Kidney epithelial cell (primary cell): Measurements from ENCODE around the gene CRTAC1. TPM values are rescaled to one million over a fixed set of nuclear protein-coding genes. Genes with fewer than 3 reads are reported as not detected.
A peak's percentile ranks its signal among the peaks of the same experiment; 100 is the strongest.

Experiments used
- DNase-seq: peaks from one replicate; pipeline ENCODE4 v3.0.0-alpha.2; 2010; ENCODE audit warnings: low read depth
- H3K27me3 ChIP-seq: 2 replicates; pipeline ENCODE4 v1.6.0; 2011; ENCODE audit warnings: low read length; ENCODE audit not compliant: control insufficient read depth, insufficient read depth
- H3K36me3 ChIP-seq: 2 replicates; pipeline ENCODE4 v1.5.1; 2011; ENCODE audit warnings: low read length; ENCODE audit not compliant: control insufficient read depth, insufficient read depth
- H3K4me3 ChIP-seq: 2 replicates; pipeline ENCODE4 v1.5.1; 2011; ENCODE audit warnings: low read depth, mild to moderate bottlenecking, control low read depth, low read length
- total RNA-seq: library from RNA; depleted of rRNA; stranded (reverse); fragments of >200 nt; gene quantifications from 2 replicates; pipeline ENCODE4 v1.2.3, GENCODE V29; 2015
- TF ChIP-seq, protein P1 (sequence below): IDR thresholded peaks from 2 replicates; pipeline ENCODE4 v1.5.1; 2011; ENCODE audit warnings: mild to moderate bottlenecking, moderate library complexity, low read length, control low read depth, inconsistent platforms; ENCODE audit not compliant: insufficient read depth, poor library complexity, severe bottlenecking

Gene CRTAC1
- total RNA-seq, 1 donor from 2014 or later, result 3.2 TPM

DNA sequence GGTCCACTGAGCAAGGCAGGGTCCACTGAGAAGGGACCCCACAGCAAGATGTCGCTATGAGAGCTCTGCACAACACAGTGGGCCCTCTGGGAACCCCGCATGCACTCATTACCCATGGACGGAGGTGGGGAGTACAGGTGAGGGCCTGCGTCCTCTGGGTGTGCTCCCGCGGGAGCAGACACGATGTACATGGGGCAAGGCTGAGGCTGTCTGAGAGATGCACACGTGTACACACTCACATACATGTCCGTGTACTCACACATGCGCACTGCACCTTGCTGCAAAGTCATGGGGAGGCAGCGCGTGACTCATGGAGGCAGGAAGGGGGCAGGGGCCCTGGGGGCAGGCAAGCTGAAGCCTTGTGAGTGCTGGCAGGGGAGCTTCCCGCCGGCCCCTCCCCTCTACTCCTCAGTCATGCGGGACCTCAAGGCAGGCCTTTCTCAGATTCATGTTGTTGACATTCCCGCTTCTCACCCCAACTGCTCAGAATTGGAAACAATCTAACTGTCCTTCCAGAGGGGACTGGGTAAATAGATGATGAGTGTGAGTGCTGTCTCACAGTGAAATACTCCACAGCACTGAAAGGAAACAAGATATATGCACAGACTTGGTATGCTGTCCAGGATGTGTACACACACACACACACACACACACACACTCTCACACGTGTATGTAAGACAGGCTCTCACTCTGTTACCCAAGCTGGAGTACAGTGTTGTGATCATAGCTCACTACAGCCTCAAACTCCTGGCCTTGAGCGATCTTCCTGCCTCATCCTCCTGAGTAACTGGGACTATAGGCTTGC is 140.8 kb downstream of the CRTAC1 start:
- H3K4me3 ChIP-seq, result peak overlapping the region; percentile 21
- H3K36me3 ChIP-seq, result no peaks in the 10 kb centered on the region
- TF ChIP-seq, protein P1, sequence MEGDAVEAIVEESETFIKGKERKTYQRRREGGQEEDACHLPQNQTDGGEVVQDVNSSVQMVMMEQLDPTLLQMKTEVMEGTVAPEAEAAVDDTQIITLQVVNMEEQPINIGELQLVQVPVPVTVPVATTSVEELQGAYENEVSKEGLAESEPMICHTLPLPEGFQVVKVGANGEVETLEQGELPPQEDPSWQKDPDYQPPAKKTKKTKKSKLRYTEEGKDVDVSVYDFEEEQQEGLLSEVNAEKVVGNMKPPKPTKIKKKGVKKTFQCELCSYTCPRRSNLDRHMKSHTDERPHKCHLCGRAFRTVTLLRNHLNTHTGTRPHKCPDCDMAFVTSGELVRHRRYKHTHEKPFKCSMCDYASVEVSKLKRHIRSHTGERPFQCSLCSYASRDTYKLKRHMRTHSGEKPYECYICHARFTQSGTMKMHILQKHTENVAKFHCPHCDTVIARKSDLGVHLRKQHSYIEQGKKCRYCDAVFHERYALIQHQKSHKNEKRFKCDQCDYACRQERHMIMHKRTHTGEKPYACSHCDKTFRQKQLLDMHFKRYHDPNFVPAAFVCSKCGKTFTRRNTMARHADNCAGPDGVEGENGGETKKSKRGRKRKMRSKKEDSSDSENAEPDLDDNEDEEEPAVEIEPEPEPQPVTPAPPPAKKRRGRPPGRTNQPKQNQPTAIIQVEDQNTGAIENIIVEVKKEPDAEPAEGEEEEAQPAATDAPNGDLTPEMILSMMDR, result no peak
- no peaks in the 10 kb centered on the region for H3K27me3 ChIP-seq
- DNase-seq, result peak; percentile 95

GRCh38 chr10:97888641-97889262 is 141.7 kb downstream of the CRTAC1 start:
- peak; percentile 67 for DNase-seq
- H3K36me3 ChIP-seq, result no peaks in the 10 kb centered on the region
- H3K4me3 ChIP-seq, result peak overlapping the region; percentile 21
- TF ChIP-seq, protein P1, result peak; percentile 37
- no peaks in the 10 kb centered on the region for H3K27me3 ChIP-seq

DNA sequence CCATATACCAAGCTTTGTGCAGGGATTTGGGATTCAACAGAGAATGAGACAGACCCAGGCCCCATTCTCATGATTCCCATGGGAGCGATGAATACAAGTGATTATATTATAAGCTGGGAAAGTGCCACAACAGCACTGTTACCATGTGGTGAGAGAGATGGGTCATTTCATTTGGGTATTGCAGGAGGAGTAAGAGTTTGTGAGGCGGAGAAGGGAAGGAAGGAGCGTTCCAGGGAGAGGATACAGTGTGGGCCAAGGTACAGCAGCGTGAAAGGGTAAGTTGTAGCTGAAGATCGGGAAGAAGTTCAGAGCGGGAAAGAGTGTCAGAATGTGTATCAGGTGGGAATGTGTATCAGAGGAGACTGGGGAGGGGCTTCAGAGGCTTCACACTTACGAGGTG is 142.3 kb downstream of the CRTAC1 start:
- H3K4me3 ChIP-seq, result no peak overlapping the region
- no peaks in the 10 kb centered on the region for H3K36me3 ChIP-seq
- DNase-seq, result no peak
- H3K27me3 ChIP-seq, result no peaks in the 10 kb centered on the region
- TF ChIP-seq, protein P1, result no peak

GRCh38 chr10:97887399-97887798 is 143.0 kb downstream of the CRTAC1 start:
- TF ChIP-seq, protein P1, result no peak
- H3K27me3 ChIP-seq, result no peaks in the 10 kb centered on the region
- no peak for DNase-seq
- H3K36me3 ChIP-seq, result no peaks in the 10 kb centered on the region
- no peak overlapping the region for H3K4me3 ChIP-seq

DNA sequence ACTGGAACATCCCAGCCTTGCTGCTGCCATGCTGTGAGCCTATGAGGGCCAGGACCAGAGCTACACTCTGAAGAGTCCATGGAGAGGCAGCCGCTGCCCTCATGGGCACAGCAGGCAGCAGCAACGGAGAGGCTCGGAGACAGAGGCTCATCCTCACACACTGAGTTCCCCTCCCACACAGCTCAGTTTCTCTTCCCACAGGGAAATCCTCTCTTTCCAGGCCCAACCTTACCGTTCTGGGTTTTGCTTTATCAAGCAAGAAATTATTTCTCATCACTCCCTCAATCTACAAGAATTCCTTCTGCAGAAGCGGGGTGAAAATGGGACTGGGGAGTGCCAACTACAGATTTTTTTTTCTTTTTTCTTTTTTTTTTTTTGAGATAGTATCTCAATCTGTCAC is 144.1 kb downstream of the CRTAC1 start:
- no peak for DNase-seq
- H3K36me3 ChIP-seq, result no peaks in the 10 kb centered on the region
- no peaks in the 10 kb centered on the region for H3K27me3 ChIP-seq
- TF ChIP-seq, protein P1, result no peak
- H3K4me3 ChIP-seq, result no peak overlapping the region

GRCh38 chr10:97883092-97883485 is 147.3 kb downstream of the CRTAC1 start:
- no peaks in the 10 kb centered on the region for H3K27me3 ChIP-seq
- no peak for DNase-seq
- H3K36me3 ChIP-seq, result no peaks in the 10 kb centered on the region
- TF ChIP-seq, protein P1, result no peak
- no peak overlapping the region for H3K4me3 ChIP-seq
